Activated CD8-positive, alpha-beta T cell treated with anti-CD3 and anti-CD28 coated beads for 36 hours (primary cell): ENCODE measurements around the gene TFDP1. TPM values are rescaled to one million over a fixed set of nuclear protein-coding genes. Genes with fewer than 3 reads are reported as not detected.
"Not testable (repeated sequence)": the region's sequence is repeated elsewhere in the genome, so short reads cannot be mapped to it uniquely, and the experiment has no call there.

Experiments used
- ATAC-seq: fragments of 200-7000 bp; cut with Tn5 transposase; one replicate; pipeline ENCODE4 v1.10.0; 2021; ENCODE audit warnings: mild to moderate bottlenecking, moderate library complexity
- CTCF ChIA-PET: fragments of 350-600 bp; sonication (Branson Sonifier 250); formaldehyde crosslinking; loops from one replicate; lab custom pipeline; 2021; ENCODE audit warnings: antibody characterized with exemption; lab: Charles Lee
- POLR2A ChIA-PET: fragments of 350-600 bp; sonication (Branson Sonifier 250); formaldehyde crosslinking; loops from one replicate; lab custom pipeline; 2021; ENCODE audit warnings: antibody characterized with exemption; lab: Charles Lee
- DNase-seq: peaks from one replicate; pipeline ENCODE4 v3.0.0-alpha.2; 2020
- H3K27ac Mint-ChIP-seq: one replicate; pipeline ENCODE4 v1.8.0; 2021; ENCODE audit warnings: mild to moderate bottlenecking, mixed read lengths
- H3K27me3 Mint-ChIP-seq: one replicate; pipeline ENCODE4 v1.8.0; 2021; ENCODE audit warnings: mixed read lengths
- H3K36me3 Mint-ChIP-seq: one replicate; pipeline ENCODE4 v1.8.0; 2021; ENCODE audit warnings: low read depth, mixed read lengths
- H3K4me1 Mint-ChIP-seq: one replicate; pipeline ENCODE4 v1.8.0; 2021; ENCODE audit warnings: low read depth, mixed read lengths
- H3K4me3 Mint-ChIP-seq: one replicate; pipeline ENCODE4 v1.8.0; 2021; ENCODE audit warnings: mild to moderate bottlenecking, moderate library complexity, mixed read lengths
- H3K9me3 Mint-ChIP-seq: one replicate; pipeline ENCODE4 v1.8.0; 2021; ENCODE audit warnings: mixed read lengths
- intact Hi-C: fragments of 100-400 bp; cut with micrococcal nuclease; formaldehyde crosslinking; loops from one replicate; pipeline ENCODE4 v1.10.0; 2022
- total RNA-seq, 2 experiments: library from RNA; stranded (reverse); gene quantifications; one replicate each; pipeline ENCODE4 v1.2.3, GENCODE V29; 2021
- TF ChIP-seq, protein P1 (sequence below): fragments of 200-600 bp; IDR thresholded peaks from one replicate; pipeline ENCODE4 v1.8.0; 2022; ENCODE audit warnings: antibody characterized with exemption, mild to moderate bottlenecking

The TFDP1 gene
- total RNA-seq, 2 experiments from 2014 or later, result 174 to 184 TPM

DNA sequence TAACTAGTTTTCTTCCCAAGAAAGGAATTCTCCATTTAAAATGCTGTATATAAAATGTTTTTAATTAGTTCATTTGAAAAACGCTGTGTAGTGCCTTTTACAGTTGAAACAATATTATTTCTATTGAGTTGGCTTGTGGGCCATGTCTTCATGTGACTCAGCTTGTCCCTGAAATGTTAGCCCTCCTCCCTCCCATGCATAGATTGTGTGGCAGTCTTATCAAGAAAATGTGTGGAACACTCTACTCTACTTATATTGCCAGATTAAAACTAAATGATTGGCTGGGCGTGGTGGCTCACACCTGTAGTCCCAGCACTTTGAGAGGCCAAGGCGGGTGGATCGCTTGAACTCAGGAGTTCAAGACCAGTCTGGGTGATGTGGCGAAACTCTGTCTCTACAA, 33.4 kb downstream of the TFDP1 start:
- DNase-seq (no peak), ATAC-seq (no peak)
- Mint-ChIP-seq H3K4me1 (no peaks in the 10 kb centered on the region), H3K27ac (no peak overlapping the region), H3K4me3 (no peak overlapping the region), H3K27me3 (no peaks in the 10 kb centered on the region), H3K36me3 (peaks cover 9% of the 10 kb centered on the region), H3K9me3 (no peaks in the 10 kb centered on the region)
- TF ChIP-seq, protein P1, sequence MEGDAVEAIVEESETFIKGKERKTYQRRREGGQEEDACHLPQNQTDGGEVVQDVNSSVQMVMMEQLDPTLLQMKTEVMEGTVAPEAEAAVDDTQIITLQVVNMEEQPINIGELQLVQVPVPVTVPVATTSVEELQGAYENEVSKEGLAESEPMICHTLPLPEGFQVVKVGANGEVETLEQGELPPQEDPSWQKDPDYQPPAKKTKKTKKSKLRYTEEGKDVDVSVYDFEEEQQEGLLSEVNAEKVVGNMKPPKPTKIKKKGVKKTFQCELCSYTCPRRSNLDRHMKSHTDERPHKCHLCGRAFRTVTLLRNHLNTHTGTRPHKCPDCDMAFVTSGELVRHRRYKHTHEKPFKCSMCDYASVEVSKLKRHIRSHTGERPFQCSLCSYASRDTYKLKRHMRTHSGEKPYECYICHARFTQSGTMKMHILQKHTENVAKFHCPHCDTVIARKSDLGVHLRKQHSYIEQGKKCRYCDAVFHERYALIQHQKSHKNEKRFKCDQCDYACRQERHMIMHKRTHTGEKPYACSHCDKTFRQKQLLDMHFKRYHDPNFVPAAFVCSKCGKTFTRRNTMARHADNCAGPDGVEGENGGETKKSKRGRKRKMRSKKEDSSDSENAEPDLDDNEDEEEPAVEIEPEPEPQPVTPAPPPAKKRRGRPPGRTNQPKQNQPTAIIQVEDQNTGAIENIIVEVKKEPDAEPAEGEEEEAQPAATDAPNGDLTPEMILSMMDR, result no peak
- CTCF ChIA-PET, result no interaction called here
- POLR2A ChIA-PET, result no interaction called here
- intact Hi-C loops, result no loop called here

DNA sequence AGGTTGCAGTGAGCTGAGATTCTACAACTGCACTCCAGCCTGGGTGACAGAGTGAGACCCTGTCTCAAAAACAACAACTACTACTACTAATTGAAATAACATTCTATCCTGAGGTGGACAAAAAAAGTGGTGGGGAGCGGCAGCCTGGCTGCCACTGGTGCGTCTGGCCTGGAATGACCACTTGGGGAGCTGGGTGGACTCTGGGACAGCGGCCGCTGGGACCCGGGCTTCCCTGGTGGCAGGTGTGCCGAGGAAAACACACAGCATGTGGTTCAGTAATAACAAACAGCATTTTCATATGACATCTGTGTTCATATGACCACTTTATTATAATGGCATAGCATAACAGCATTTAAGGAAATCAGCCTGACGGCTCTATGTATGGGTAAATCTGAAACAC, 33.9 kb downstream of the TFDP1 start:
- H3K27me3 Mint-ChIP-seq, result no peaks in the 10 kb centered on the region
- no peak overlapping the region for H3K27ac Mint-ChIP-seq
- intact Hi-C loops, result no loop called here
- TF ChIP-seq, protein P1, result no peak
- H3K9me3 Mint-ChIP-seq, result no peaks in the 10 kb centered on the region
- no peak for ATAC-seq
- no peak for DNase-seq
- ChIA-PET CTCF (no interaction called here), POLR2A (no interaction called here)
- no peak overlapping the region for H3K4me3 Mint-ChIP-seq
- no peaks in the 10 kb centered on the region for H3K4me1 Mint-ChIP-seq
- peaks cover 9% of the 10 kb centered on the region for H3K36me3 Mint-ChIP-seq

GRCh38 chr13:113620036-113620796, 35.7 kb downstream of the TFDP1 start:
- no peak for ATAC-seq
- no peak overlapping the region for H3K27ac Mint-ChIP-seq
- H3K36me3 Mint-ChIP-seq, result peaks cover 19% of the 10 kb centered on the region
- CTCF ChIA-PET, result no interaction called here
- intact Hi-C loops, result no loop called here
- POLR2A ChIA-PET, result no interaction called here
- H3K27me3 Mint-ChIP-seq, result no peaks in the 10 kb centered on the region
- no peak overlapping the region for H3K4me3 Mint-ChIP-seq
- no peaks in the 10 kb centered on the region for H3K4me1 Mint-ChIP-seq
- H3K9me3 Mint-ChIP-seq, result no peaks in the 10 kb centered on the region
- TF ChIP-seq, protein P1, result no peak
- no peak for DNase-seq

DNA sequence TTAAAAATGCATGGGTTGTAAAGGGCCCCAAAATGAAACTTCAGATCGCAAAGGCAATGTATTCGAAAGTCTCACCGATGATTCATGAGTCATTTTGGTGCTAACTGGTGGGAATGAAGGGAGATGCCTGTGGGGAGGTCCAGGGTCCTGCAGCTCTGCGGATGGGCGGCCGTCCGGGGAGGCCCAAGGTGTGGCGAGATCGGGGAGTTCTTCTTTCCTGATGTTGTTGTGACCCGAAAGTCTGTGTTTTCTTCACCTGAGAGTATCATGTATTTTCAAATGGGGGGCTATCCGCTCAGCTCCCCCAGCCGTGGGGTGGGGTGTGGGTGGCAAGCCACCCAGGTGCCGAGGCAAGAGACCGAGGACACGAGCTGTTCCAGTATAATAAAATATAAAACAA, 36.5 kb downstream of the TFDP1 start:
- TF ChIP-seq, protein P1, result no peak
- ATAC-seq (no peak), DNase-seq (no peak)
- ChIA-PET CTCF (no interaction called here), POLR2A (interaction anchor here (0.8 kb wide), 1 partner anchor 159 kb away, joined by 3 read pairs; no protein-coding TSS in a partner anchor)
- Mint-ChIP-seq H3K27me3 (no peaks in the 10 kb centered on the region), H3K27ac (no peak overlapping the region), H3K4me3 (no peak overlapping the region), H3K4me1 (no peaks in the 10 kb centered on the region), H3K36me3 (peaks cover 26% of the 10 kb centered on the region), H3K9me3 (no peaks in the 10 kb centered on the region)
- intact Hi-C loops, result no loop called here

DNA sequence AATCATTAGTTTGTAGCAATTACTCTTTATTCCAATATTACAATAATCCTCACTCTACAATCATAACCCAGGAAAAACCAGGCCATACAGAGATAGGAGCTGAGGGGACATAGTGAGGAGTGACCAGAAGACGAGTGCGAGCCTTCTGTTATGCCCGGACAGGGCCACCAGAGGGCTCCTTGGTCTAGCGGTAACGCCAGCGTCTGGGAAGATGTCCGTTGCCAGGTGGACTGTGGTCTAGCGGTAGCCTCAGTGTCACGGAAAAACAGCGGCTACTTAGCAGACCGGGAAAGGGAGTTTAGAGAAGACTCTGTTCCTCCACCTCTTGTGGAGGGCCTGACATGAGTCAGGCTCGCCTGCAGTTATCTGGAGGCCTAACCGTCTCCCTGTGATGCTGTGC, 36.9 kb downstream of the TFDP1 start:
- DNase-seq, intact Hi-C loops, H3K9me3 Mint-ChIP-seq, H3K27me3 Mint-ChIP-seq, H3K4me1 Mint-ChIP-seq, H3K27ac Mint-ChIP-seq, ATAC-seq, H3K4me3 Mint-ChIP-seq, CTCF ChIA-PET: not testable (repeated sequence)
- POLR2A ChIA-PET, result interaction anchor here (0.8 kb wide), 1 partner anchor 159 kb away, joined by 3 read pairs; no protein-coding TSS in a partner anchor
- H3K36me3 Mint-ChIP-seq, result peaks cover 29% of the 10 kb centered on the region
- TF ChIP-seq, protein P1, result peak; percentile 19

GRCh38 chr13:113621986-113622550, 37.5 kb downstream of the TFDP1 start:
- POLR2A ChIA-PET, H3K4me3 Mint-ChIP-seq, H3K9me3 Mint-ChIP-seq, H3K4me1 Mint-ChIP-seq, CTCF ChIA-PET, ATAC-seq, intact Hi-C loops, DNase-seq, H3K27ac Mint-ChIP-seq, H3K27me3 Mint-ChIP-seq: not testable (repeated sequence)
- peaks cover 35% of the 10 kb centered on the region for H3K36me3 Mint-ChIP-seq
